Measurements from ENCODE around the gene PKIG. TPM values are rescaled to one million over a fixed set of nuclear protein-coding genes. Genes with fewer than 3 reads are reported as not detected.

PKIG gene
- total and polyA plus RNA-seq, 2 experiments from 2014 or later: 29.7 to 33.2 TPM

- TF ChIP-seq, protein P1, sequence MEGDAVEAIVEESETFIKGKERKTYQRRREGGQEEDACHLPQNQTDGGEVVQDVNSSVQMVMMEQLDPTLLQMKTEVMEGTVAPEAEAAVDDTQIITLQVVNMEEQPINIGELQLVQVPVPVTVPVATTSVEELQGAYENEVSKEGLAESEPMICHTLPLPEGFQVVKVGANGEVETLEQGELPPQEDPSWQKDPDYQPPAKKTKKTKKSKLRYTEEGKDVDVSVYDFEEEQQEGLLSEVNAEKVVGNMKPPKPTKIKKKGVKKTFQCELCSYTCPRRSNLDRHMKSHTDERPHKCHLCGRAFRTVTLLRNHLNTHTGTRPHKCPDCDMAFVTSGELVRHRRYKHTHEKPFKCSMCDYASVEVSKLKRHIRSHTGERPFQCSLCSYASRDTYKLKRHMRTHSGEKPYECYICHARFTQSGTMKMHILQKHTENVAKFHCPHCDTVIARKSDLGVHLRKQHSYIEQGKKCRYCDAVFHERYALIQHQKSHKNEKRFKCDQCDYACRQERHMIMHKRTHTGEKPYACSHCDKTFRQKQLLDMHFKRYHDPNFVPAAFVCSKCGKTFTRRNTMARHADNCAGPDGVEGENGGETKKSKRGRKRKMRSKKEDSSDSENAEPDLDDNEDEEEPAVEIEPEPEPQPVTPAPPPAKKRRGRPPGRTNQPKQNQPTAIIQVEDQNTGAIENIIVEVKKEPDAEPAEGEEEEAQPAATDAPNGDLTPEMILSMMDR (conservative IDR thresholded peaks at IDR 0.05; ENCODE audit: low read depth in 2 of 2): peak; percentile 41 to 51
- TF ChIP-seq ZNF114 (CRISPR knock-in tag; IDR thresholded peaks at IDR 0.05): no peak
- H3K79me2 ChIP-seq (replicated peaks; ENCODE audit: insufficient read depth): no peaks in the 10 kb centered on the region
- peaks cover 9% of the 10 kb centered on the region for H3K27me3 Mint-ChIP-seq (ENCODE audit: insufficient read depth, low read depth, poor library complexity)
Observed at GRCh38 chr20:44603327-44603726, 20.9 kb downstream of the PKIG start.

GRCh38 chr20:44606725-44607441 lies 24.5 kb downstream of the PKIG start:
- H2AFZ ChIP-seq: no peak overlapping the region
- no peak overlapping the region for H3K27ac ChIP-seq (ENCODE audit: low read depth)
- H3K4me1 ChIP-seq (ENCODE audit: insufficient read depth): peaks cover 5% of the 10 kb centered on the region
- H4K20me1 ChIP-seq (replicated peaks; ENCODE audit: insufficient read depth): no peaks in the 10 kb centered on the region; the same call in 1 of the 2 replicates
- H3K4me3 ChIP-seq: no peak overlapping the region
- H3K27ac Mint-ChIP-seq: no peak overlapping the region
- no peaks in the 10 kb centered on the region for H3K9me3 Mint-ChIP-seq
- no peak overlapping the region for H3K4me3 Mint-ChIP-seq
- H3K36me3 Mint-ChIP-seq (ENCODE audit: low read depth): no peaks in the 10 kb centered on the region; the same call in 2 of the 3 replicates
- peaks cover 5% of the 10 kb centered on the region for H3K27me3 Mint-ChIP-seq (ENCODE audit: insufficient read depth, low read depth, poor library complexity)
- H3K4me2 ChIP-seq: no peak overlapping the region
- H3K79me2 ChIP-seq (replicated peaks; ENCODE audit: insufficient read depth): no peaks in the 10 kb centered on the region
- peaks cover 13% of the 10 kb centered on the region; the same call in 2 of the 3 replicates for H3K4me1 Mint-ChIP-seq
- no peaks in the 10 kb centered on the region for H3F3A ChIP-seq (replicated peaks; ENCODE audit: low read depth)
- H3K36me3 ChIP-seq (ENCODE audit: insufficient read depth): no peaks in the 10 kb centered on the region
- no peaks in the 10 kb centered on the region for H3K27me3 ChIP-seq (ENCODE audit: insufficient read depth)
- DNase-seq (ENCODE audit: low spot score) (no peak), ATAC-seq (no peak)
- no peaks in the 10 kb centered on the region for H3K9me2 ChIP-seq (ENCODE audit: insufficient read depth)
- TF ChIP-seq, protein P1 (conservative IDR thresholded peaks at IDR 0.05; ENCODE audit: low read depth in 2 of 2): no peak
- TF ChIP-seq REST (IDR thresholded peaks at IDR 0.05; ENCODE audit: unreplicated experiment) (no peak), CREB1 (CRISPR knock-in tag; IDR thresholded peaks at IDR 0.05; ENCODE audit: low read depth) (no peak), ZNF331 (CRISPR knock-in tag; IDR thresholded peaks at IDR 0.05; ENCODE audit: low read depth) (no peak), JUNB (IDR thresholded peaks at IDR 0.05; ENCODE audit: unreplicated experiment) (no peak), ZNF114 (CRISPR knock-in tag; IDR thresholded peaks at IDR 0.05) (no peak), ETS1 (IDR thresholded peaks at IDR 0.05) (no peak), NANOG (IDR thresholded peaks at IDR 0.05; ENCODE audit: borderline replicate concordance) (no peak), STAT1 (IDR thresholded peaks at IDR 0.05; ENCODE audit: unreplicated experiment) (no peak)

More at GRCh38 chr20:44603327-44603726, 20.9 kb downstream of the PKIG start:
- Mint-ChIP-seq H3K36me3 (ENCODE audit: low read depth) (no peaks in the 10 kb centered on the region), H3K4me3 (no peak overlapping the region), H3K27ac (no peak overlapping the region), H3K4me1 (peaks cover 10% of the 10 kb centered on the region), H3K9me3 (no peaks in the 10 kb centered on the region)
- H3K9me2 ChIP-seq (ENCODE audit: insufficient read depth): no peaks in the 10 kb centered on the region
- no peaks in the 10 kb centered on the region for H3K27me3 ChIP-seq (ENCODE audit: insufficient read depth)
- H3K27ac ChIP-seq (ENCODE audit: low read depth): no peak overlapping the region
- ATAC-seq (peak; percentile 83), DNase-seq (ENCODE audit: low spot score) (peak; percentile 60)
- no peaks in the 10 kb centered on the region; the same call in 1 of the 2 replicates for H4K20me1 ChIP-seq (replicated peaks; ENCODE audit: insufficient read depth)
- no peaks in the 10 kb centered on the region for H3K4me1 ChIP-seq (ENCODE audit: insufficient read depth)
- H3K36me3 ChIP-seq (ENCODE audit: insufficient read depth): no peaks in the 10 kb centered on the region
- H3F3A ChIP-seq (replicated peaks; ENCODE audit: low read depth): no peaks in the 10 kb centered on the region
- H3K4me2 ChIP-seq: no peak overlapping the region
- H2AFZ ChIP-seq: no peak overlapping the region
- H3K4me3 ChIP-seq: no peak overlapping the region

Data from GM23338 (cell line).